ES-I3 (cell line): Measurements from ENCODE around the gene MRPS7.
"Not testable (repeated sequence)": the region's sequence is repeated elsewhere in the genome, so short reads cannot be mapped to it uniquely, and the experiment has no call there.

Source experiments
- H3K36me3 ChIP-seq: 2 replicates; pipeline ENCODE4 v1.6.1; 2013; ENCODE audit warnings: mild to moderate bottlenecking, low read length, control low read depth, moderate library complexity; ENCODE audit not compliant: insufficient read depth
- H3K4me1 ChIP-seq: 2 replicates; pipeline ENCODE4 v1.6.1; 2013; ENCODE audit warnings: mild to moderate bottlenecking, control low read depth, low read length; ENCODE audit not compliant: insufficient read depth
- H3K9ac ChIP-seq: 2 replicates; pipeline ENCODE4 v1.6.1; 2013; ENCODE audit warnings: low read depth, mild to moderate bottlenecking, low read length, moderate library complexity
- H3K9me3 ChIP-seq: 2 replicates; pipeline ENCODE4 v1.6.1; 2013; ENCODE audit warnings: mild to moderate bottlenecking, low read length, moderate library complexity; ENCODE audit not compliant: control insufficient read depth, insufficient read depth

Gene MRPS7

DNA sequence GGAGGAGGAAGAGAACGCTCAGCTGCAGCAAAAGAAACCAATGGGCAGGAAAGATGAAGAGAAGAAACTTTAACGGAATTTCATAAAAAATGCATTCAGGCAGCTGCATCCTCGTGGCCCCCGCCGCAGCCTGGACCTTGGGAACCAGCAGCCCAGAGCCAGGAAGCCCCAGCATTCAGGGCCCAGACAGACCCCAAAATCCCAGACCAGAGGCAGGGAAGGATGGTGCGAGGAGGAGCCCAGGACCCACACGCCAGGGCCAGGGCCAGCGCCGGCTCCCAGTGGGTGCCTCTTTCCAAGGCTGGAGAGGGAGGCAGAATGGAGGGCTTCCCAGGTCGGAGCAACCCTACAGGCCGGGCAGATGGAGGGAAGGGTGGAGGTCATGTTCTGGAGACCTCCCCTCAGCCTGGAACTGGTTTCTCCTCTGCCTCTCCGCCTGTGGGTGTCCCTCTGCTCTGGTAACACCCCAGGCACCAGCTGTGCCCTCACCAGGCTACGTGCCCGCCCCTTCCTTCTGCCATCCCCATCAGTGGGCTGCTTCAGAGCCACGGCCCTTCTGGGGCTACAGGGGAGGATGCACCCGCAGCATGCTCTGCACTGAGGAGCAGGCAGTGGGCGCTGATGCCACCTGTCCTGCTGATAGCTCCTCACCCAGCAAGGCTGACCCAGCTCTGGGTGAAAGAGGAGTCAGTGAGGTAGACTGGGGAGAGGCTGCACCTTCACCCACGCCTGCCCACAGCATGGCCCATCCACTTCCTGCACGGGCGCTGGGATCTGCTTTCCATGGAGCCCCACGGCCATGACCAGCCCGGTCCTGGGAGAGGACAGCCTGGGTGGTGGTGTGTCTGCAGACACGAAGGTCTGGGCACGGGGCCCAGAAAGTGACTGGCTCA is 10.5 kb downstream of the MRPS7 start:
- Histone ChIP-seq H3K36me3 (0 out of 2 replicates have a peak, but pooled peaks cover 6% of the 10 kb centered on the region), H3K4me1 (peaks cover 4% of the 10 kb centered on the region; the same call in 1 of the 2 replicates), H3K9me3 (no peaks in the 10 kb centered on the region), H3K9ac (peak overlapping the region; percentile 95)

DNA sequence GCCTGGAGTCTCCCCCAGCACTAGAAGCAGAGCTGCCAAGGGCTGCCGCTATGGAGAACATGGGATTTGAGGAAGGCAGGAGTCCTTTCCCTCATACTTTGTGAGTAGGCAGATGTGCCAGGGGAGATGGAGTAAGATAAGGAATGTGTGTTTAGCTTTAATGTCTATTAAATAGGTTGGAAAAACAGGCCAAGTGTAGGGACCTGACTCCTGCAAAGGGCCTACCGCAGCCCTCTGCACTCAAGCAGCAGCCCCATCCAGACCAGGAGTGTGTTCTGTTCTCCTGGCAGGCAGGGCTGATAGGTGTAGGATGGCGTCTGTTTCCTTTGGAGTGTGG is 11.1 kb downstream of the MRPS7 start:
- 0 out of 2 replicates have a peak, but pooled peaks cover 6% of the 10 kb centered on the region for H3K36me3 ChIP-seq
- peaks cover 3% of the 10 kb centered on the region; the same call in 1 of the 2 replicates for H3K4me1 ChIP-seq
- H3K9me3 ChIP-seq: no peaks in the 10 kb centered on the region
- no peak overlapping the region for H3K9ac ChIP-seq

DNA sequence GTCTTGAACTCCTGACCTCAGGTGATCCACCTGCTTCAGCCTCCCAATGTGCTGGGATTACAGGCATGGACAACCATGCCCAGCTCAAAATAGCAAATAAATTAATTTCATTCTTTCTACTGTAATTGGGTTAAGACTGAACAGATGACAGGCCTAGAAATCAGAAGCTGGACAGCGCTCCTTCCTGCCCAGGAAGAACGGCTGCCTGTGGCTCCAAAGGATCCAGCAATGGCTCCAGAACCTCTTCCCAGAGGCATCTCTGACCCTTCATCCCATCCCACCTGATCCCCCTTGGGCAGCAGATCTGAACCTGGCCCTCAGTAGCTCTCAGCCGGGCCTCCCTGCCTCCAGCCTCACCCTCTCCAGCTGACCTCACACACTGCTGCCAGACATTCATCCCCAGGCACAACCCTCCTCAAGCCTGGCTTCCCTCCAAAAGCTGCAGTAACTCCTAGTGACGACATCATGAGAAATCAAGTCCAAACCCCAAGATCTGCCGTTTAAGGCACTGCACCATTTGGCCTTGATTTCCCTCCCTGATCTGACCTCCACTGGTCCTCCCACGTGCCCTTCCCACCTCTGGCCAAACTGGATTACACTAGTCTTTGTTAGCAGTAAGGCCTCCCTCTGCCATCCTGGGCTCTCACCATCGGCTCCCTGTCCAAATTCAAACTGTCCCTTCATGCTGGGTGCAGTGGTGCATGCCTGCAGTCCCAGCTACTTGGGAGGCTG is 12.5 kb downstream of the MRPS7 start:
- Histone ChIP-seq H3K36me3 (0 out of 2 replicates have a peak, but pooled peaks cover 6% of the 10 kb centered on the region), H3K4me1 (no peaks in the 10 kb centered on the region), H3K9ac (no peak overlapping the region), H3K9me3 (no peaks in the 10 kb centered on the region)

DNA sequence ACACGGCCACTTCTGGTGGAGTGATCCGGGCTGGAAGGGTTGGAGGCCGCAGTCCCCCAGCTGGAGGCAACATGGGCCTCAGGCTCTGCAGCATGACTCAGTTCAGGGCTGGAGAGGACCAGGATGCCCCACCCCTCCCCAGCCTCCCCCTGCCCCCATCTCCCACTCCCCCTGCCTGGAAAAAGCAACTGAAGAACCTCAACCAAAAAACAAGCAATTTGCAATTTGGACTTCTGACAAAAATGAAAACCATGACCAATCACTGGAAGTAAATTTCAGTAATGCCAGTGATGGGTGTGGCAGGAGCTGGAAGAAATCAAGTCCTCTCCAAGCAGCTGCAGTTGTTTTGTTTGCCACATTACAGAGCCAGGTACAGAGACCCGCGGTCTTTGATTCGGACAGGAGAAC is 16.0 kb downstream of the MRPS7 start:
- no peak overlapping the region for H3K9ac ChIP-seq
- no peaks in the 10 kb centered on the region for H3K9me3 ChIP-seq
- no peaks in the 10 kb centered on the region for H3K4me1 ChIP-seq
- H3K36me3 ChIP-seq: 0 out of 2 replicates have a peak, but pooled peaks cover 6% of the 10 kb centered on the region

DNA sequence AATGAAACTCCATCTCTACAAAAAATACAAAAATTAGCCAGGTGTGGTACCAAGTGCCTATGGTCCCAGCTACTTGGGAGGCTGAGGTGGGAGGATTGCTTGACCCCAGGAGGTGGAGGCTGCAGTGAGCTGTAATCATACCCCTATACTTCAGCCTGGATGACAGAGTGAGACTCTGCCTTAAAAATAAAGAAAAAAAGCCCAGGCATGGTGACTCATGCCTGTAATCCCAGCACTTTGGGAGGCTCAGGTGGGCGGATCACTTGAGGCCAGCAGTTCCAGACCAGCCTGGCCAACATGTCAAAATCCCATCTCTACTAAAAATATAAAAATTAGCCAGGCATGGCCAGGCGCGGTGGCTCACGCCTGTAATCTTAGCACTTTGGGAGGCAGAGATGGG is 18.5 kb downstream of the MRPS7 start:
- not testable (repeated sequence) for H3K9ac ChIP-seq, H3K4me1 ChIP-seq, H3K36me3 ChIP-seq, H3K9me3 ChIP-seq

DNA sequence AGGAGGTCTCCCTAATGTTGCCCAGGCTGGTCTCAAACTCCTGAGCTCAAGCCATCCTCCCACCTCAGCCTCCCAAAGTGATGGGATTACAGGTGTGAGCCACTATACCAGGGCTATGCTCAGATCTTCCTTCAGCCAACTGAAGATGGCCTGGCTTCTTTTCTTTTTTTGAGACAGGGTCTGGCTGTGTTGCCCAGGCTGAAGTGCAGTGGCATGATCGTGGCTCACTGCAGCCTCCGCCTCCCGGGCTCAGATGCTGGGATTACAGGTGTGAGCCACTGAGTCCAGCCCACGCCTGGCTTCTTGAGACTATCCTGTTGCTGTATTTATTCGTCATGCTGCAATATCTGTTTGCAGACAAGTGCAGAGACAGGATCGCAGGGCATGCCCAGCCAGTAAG is 23.4 kb downstream of the MRPS7 start:
- Histone ChIP-seq H3K9ac (no peak overlapping the region), H3K9me3 (no peaks in the 10 kb centered on the region), H3K4me1 (no peaks in the 10 kb centered on the region), H3K36me3 (0 out of 2 replicates have a peak, but pooled peaks cover 5% of the 10 kb centered on the region)

DNA sequence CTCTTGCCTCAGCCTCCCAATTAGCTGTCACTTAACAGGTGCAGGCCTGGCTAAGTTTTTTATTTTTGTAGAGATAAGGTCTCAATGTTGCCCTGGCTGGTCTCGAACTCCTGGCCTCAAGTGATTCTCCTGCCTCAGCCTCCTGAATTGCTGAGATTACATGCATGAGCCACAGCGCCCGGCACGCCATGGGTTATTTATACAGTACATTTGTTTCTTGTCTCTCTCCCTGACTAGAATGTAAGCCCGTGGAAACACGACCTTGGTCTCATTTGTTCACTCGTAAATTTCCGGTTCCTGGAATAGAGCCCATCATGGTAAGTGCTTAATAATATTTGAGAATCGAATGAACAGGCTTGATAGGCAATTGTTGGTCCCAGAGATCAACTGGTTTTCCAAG is 25.5 kb downstream of the MRPS7 start:
- H3K36me3 ChIP-seq: 0 out of 2 replicates have a peak, but pooled peaks cover 5% of the 10 kb centered on the region
- no peak overlapping the region for H3K9ac ChIP-seq
- H3K4me1 ChIP-seq: no peaks in the 10 kb centered on the region

DNA sequence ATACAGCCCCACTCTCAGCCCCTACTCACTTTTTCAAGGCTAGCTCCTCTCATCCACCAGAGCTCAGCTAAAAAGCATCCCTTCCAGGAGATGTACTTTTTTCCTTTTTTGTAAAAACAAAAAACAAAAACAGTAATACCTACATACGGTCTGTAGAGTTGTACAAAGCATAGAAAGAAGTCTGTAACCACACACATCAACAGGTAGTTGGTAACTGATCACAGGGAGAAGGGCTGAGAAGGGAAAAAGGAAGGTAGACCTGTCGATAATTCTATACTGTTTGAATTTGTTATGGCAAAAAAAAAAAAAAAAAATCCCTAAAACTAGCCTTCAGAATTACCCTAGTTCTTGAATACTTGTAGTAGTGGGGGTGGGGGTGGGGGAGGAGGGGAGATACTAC is 26.7 kb downstream of the MRPS7 start:
- H3K9ac ChIP-seq: peak overlapping the region; percentile 79
- H3K4me1 ChIP-seq: no peaks in the 10 kb centered on the region
- no peaks in the 10 kb centered on the region for H3K9me3 ChIP-seq
- H3K36me3 ChIP-seq: 0 out of 2 replicates have a peak, but pooled peaks cover 5% of the 10 kb centered on the region

More for the DNA sequence above, 25.5 kb downstream of the MRPS7 start:
- H3K9me3 ChIP-seq: no peaks in the 10 kb centered on the region

DNA sequence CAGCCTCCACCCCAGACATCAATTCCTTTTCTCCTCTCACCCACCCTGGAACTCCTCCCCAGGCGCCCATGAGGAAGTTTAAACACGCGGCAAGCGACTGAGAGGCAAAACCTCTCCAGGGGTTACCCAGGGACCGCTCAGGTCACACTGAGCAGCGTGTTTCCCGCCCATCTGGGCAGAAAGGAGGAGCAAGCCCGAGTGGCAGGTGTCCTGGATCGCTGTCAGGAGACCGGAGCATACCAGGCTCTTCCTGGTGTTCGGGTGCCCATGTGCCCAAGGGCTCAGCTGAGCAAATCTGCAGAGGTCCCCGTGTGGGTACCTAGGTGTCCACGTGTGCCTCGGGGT is 27.1 kb downstream of the MRPS7 start:
- Histone ChIP-seq H3K9me3 (no peaks in the 10 kb centered on the region), H3K9ac (peak overlapping the region; percentile 79), H3K4me1 (no peaks in the 10 kb centered on the region), H3K36me3 (0 out of 2 replicates have a peak, but pooled peaks cover 5% of the 10 kb centered on the region)

DNA sequence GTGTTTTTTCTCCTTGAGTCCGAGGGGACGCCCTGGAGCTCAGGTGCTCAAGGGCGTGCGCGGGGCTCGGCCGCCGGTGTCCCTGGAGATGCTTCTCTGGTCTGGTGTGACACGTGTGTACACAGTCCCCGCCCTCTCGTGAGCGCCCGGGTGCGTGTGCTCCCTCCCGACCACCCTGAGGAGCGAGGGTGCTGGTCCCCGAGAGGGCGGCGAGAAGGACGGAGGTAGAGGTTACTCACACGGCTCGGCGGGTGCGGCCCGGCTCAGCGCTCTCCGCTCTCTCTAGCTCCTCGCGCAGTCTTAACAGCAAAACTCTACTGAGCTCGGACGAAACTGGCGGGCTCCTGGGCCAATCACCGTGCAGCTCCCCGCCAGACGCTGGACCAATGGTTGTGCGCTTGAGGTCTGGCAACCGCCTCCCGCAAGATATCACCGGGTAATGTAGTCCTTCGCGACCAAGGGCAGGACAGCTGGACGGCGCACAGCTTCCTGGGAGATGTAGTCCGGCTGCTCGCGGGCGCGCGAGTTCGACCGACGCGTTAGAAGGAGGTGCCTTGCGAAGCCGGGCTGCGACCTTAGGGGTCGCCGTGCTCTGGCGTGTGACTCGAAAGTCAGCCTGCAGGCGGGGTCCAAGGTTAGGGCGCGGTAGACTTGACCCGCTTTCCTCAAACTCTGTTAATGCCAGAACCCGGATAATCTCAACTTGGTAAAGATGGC is 27.6 kb downstream of the MRPS7 start, which contains the start of gene SLC25A19:
Gene SLC25A19 (minus strand): TSS at position 319 of the 717 bp plus-strand sequence. CDS start 2,669 bp downstream, outside the sequence.
- H3K9me3 ChIP-seq: no peaks in the 10 kb centered on the region
- peak within 1 kb of the TSS; percentile 79 for H3K9ac ChIP-seq
- no peaks in the 10 kb centered on the region for H3K4me1 ChIP-seq
- H3K36me3 ChIP-seq: 0 out of 2 replicates have a peak, but pooled peaks cover 5% of the 10 kb centered on the region

DNA sequence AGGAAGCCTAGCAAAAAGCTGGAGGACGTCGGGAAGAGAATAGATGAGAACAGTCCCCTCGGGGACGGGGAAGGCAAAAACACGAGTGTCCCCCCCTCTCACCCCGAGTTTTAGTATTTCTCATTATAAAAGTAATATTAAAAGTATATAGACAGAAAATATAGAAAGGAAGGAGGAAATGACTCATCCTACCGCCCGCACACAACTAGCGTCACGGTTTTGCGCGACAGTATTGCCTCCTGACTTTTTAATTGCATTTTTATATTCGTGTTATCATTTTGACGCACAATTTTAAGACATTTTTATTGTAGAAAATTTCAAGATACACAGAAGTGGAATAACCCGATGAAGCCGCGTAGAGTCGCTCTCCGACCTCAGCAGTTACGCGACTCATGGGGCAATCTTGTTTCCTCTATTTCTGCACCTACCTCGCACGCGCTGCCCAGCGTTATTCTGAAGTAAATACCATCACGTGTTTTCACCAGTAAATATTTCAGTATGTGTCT is 28.2 kb downstream of the MRPS7 start:
- Histone ChIP-seq H3K9me3 (no peaks in the 10 kb centered on the region), H3K4me1 (no peaks in the 10 kb centered on the region), H3K9ac (peak overlapping the region; percentile 66), H3K36me3 (0 out of 2 replicates have a peak, but pooled peaks cover 5% of the 10 kb centered on the region)

DNA sequence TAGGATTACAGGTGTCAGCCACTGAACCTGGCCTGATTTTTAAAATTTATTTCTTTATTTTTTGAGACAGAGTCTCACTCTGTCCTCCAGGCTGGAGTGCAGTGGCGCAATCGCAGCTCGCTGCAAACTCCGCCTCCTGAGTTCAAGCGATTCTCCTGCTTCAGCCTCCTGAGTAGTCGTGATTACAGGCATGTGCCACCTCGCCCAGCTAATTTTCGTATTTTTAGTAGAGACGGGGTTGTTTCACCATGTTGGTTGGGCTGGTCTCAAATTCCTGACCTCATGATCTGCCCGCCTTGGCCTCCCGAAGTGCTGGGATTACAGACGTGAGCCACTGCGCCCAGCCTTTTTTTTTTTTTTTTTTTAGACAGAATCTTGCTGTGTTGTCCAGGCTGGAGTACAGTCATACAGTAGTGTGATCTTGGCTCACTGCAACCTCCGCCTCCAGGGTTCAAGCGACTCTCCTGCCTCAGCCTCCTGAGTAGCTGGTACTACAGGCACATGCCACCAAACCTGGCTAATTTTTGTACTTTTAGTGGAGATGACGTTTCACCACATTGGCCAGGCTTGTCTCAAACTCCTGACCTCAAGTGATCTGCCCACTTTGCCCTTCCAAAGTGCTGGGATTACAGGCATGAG is 31.2 kb downstream of the MRPS7 start:
- H3K9me3 ChIP-seq, H3K9ac ChIP-seq, H3K4me1 ChIP-seq, H3K36me3 ChIP-seq: not testable (repeated sequence)

DNA sequence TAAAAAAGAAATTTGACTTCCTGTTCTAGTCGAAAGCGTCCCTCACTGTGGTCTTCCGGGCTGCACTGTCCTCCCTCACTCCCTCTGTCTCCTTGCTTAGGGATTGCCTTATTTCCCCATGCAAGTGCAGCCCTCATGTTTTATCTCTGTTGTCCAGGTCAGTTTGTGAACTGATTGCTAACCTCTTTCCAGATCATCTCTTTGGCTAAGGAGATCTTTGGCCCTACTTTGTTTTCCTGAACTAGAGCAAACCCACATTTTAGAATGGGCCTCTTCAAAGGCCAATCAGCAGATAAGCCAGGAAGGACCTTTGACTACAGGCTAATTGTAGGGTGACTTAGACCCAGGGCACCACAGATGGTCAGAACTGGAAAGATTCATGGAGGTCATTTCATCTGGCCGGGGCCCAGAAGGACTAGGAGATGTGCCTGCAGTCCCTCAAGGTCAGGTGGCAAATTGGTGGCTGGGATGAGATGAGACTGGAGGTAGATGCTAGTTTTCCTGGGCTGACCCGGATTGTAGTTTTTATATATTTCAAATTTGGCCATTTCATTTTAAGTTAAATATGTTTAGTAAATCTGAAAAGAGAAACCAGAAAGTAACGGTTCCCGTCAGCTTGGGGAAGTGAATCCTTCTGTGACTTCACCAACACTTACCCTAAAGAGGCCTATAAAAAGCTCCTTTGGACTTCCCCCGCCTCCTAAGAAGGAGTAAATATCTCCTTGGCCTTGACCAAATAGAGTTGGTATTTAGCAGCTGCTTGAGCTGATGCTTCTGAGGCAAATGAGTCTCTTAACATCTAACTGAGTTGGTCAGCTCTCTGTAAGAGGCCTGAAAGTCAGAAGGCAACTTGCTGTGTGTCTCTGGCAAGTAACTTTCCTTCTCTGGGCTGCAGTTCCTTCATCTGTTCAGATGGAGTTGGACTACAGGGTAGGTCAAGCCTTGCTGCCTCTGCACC is 33.8 kb downstream of the MRPS7 start:
- Histone ChIP-seq H3K9me3 (no peaks in the 10 kb centered on the region), H3K4me1 (no peaks in the 10 kb centered on the region), H3K9ac (no peak overlapping the region), H3K36me3 (no peaks in the 10 kb centered on the region)
